ENCODE results near the gene SLC4A1AP. TPM values are rescaled to one million over a fixed set of nuclear protein-coding genes. Genes with fewer than 3 reads are reported as not detected.

The SLC4A1AP gene
- total and polyA plus RNA-seq, 2 of the 13 experiments (the other 11 are each of a cell fraction or from before 2014, with no cell fraction given) = 15.3 to 44.6 TPM

- in situ Hi-C loops (cut with HindIII; ENCODE audit: extremely low pct_ligation_motif_present, low pct_unique_long_range_greater_than_20kb) = no loop called here
- CTCF ChIA-PET (ENCODE audit: low intra/inter-chr PET ratio, low total read pairs) = no interaction called here
These were observed 78.0 kb downstream of the SLC4A1AP start for GRCh38 chr2:27741673-27742072.

More at GRCh38 chr2:27741673-27742072, 78.0 kb downstream of the SLC4A1AP start:
- H3K79me2 ChIP-seq (ENCODE audit: insufficient read depth, low read length) = no peaks in the 10 kb centered on the region
- POLR2A ChIA-PET = interaction anchor here (1.5 to 1.6 kb wide), 2 partner anchors 11 to 13 kb away, joined by 4 to 13 read pairs; no protein-coding TSS in a partner anchor
- H3K9me3 ChIP-seq (ENCODE audit: low read length) = no peaks in the 10 kb centered on the region
- FAIRE-seq (no peak), DNase-seq (ENCODE audit: low spot score) (no peak), ATAC-seq (no peak)
- H3K9ac ChIP-seq (ENCODE audit: insufficient read depth, low read depth, low read length) = no peak overlapping the region
- no TSS peak for BruUV-seq (replicated peaks)
- H3K27me3 ChIP-seq (ENCODE audit: control insufficient read depth in 1 of 2, insufficient read depth in 2 of 2, low read length in 2 of 2) = no peaks in the 10 kb centered on the region
- no peak overlapping the region for H2AFZ ChIP-seq (ENCODE audit: low read length)
- peaks cover 56% of the 10 kb centered on the region for H3K4me1 ChIP-seq (ENCODE audit: insufficient read depth, low read length)
- H3K36me3 ChIP-seq (replicated peaks in 1 of 2; ENCODE audit: control insufficient read depth in 1 of 2, insufficient read depth in 2 of 2, low read length in 2 of 2) = no peaks in the 10 kb centered on the region
- H3K27ac ChIP-seq (ENCODE audit: extremely low read length, insufficient read depth, low read length) = no peak overlapping the region
- no peak overlapping the region for H3K4me2 ChIP-seq (ENCODE audit: low read depth, low read length)
- H3K4me3 ChIP-seq (replicated peaks in 1 of 3; ENCODE audit: insufficient read depth in 1 of 3, low read depth in 2 of 3, low read length in 3 of 3) = no peak overlapping the region
- 78% methylated on average over 3 of the region's 3 CpGs for WGBS (ENCODE audit: low lambda C conversion rate)
- intact Hi-C loops (cut with micrococcal nuclease; ENCODE audit: unreplicated experiment) = no loop called here
- TF ChIP-seq KDM4B (CRISPR knock-in tag; IDR thresholded peaks at IDR 0.05) (no peak), SP140L (CRISPR knock-in tag; IDR thresholded peaks at IDR 0.05; ENCODE audit: borderline replicate concordance) (no peak), TRIM24 (CRISPR knock-in tag; IDR thresholded peaks at IDR 0.05) (no peak), ATF3 (CRISPR knock-in tag; IDR thresholded peaks at IDR 0.05) (no peak), PAXIP1 (CRISPR knock-in tag; conservative IDR thresholded peaks at IDR 0.05) (no peak), STAT6 (CRISPR knock-in tag; IDR thresholded peaks at IDR 0.05; ENCODE audit: borderline replicate concordance) (no peak), TBX2 (CRISPR knock-in tag; IDR thresholded peaks at IDR 0.05; ENCODE audit: borderline replicate concordance) (no peak), ZBTB21 (CRISPR knock-in tag; IDR thresholded peaks at IDR 0.05) (no peak), ISX (CRISPR knock-in tag; conservative IDR thresholded peaks at IDR 0.05) (no peak), ZBTB33 (CRISPR knock-in tag; IDR thresholded peaks at IDR 0.05) (no peak), FOXA1 (IDR thresholded peaks at IDR 0.05) (no peak), FOXA1 (CRISPR knock-in tag; IDR thresholded peaks at IDR 0.05) (no peak), MTF2 (CRISPR knock-in tag; IDR thresholded peaks at IDR 0.05; ENCODE audit: borderline replicate concordance) (no peak), IKZF5 (CRISPR knock-in tag; IDR thresholded peaks at IDR 0.05) (no peak), PLRG1 (conservative IDR thresholded peaks at IDR 0.05) (no peak)
- H4K20me1 ChIP-seq (ENCODE audit: insufficient read depth, low read length) = no peaks in the 10 kb centered on the region

Measured in HepG2 (cell line).